Hematopoietic multipotent progenitor cell treated with erythropoietin and hydrocortisone succinate and interleukin-3 and kit ligand, for 6 days (in vitro differentiated cells): ENCODE results near the gene IFNL3.
A peak's percentile ranks its signal among the peaks of the same experiment; 100 is the strongest.
"Not testable (repeated sequence)": the region's sequence is repeated elsewhere in the genome, so short reads cannot be mapped to it uniquely, and the experiment has no call there.

ENCODE experiments used
- DNase-seq: peaks from one replicate; pipeline ENCODE4 v3.0.0-alpha.2; 2015

The IFNL3 gene

DNA sequence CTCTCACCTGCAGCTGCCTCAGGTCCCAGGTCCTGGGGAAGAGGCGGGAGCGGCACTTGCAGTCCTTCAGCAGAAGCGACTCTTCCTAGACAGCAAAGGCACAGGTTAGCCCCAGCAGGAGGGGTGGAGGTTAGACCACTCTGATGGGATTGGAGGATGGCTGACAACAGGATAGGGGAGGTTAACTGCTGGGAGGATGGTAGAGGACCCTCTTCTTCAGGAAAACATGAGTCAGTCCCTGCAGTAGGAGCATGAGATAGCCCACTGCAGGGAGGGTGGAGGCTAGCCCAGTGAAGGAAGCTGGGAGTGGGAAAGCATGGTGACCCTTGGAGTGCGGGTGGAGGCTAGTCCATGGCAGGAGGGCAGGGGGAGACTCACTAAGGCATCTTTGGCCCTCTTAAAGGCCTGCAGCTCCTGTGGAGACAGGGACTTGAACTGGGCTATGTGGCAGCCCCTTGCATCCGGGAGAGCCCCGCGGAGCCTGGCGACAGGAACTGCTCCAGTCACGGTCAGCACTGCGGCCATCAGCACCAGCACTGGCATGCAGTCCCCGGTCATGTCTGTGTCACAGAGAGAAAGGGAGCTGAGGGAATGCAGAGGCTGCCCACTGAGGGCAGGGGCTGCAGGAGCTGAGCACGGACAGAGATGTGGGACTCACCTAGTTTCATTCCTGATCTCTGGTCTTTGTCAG, at the start of gene IFNL3:
Gene IFNL3 (minus strand): TSS at position 597 of the 691 bp plus-strand sequence. CDS start 39 bp downstream, at position 558.
- DNase-seq: not testable (repeated sequence)

DNA sequence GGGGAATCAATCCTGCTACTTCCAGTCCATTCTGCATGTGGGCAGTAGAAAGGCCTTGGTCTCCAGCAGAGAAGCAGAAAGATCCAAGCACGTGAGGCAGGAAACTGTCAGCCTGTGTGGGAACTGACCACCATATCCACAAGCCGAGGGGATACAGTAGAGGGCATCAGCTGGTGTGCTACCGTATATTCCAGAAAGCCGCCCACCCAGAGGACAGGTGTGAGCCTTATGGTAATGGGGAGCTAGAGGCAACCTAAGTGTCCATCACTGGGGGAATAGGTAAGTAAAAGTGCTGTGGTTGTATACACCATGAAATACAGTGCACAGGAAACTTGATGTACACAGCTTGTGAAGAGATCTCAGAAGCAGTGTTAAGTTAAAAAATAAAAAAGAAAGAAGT, 48.6 kb upstream of the IFNL3 start:
- DNase-seq: no peak

DNA sequence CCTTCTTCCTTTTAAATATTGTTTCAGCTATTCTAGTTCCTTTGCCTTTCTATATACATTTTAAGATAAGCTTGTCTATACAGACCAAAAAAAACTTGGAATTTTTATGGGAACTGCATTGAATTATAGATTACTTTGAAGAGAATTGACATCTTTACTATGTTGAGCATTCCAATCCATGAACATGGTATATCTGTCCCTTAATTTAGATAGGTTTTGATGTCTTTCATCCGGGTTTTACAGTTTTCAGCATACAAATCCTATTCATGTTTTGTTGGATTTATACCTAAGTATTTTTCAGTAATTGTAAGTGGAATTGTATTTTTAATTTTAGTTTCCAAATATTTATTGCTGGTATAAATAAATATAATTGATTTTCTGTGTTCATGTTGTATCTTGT, 39.2 kb upstream of the IFNL3 start:
- DNase-seq: no peak

DNA sequence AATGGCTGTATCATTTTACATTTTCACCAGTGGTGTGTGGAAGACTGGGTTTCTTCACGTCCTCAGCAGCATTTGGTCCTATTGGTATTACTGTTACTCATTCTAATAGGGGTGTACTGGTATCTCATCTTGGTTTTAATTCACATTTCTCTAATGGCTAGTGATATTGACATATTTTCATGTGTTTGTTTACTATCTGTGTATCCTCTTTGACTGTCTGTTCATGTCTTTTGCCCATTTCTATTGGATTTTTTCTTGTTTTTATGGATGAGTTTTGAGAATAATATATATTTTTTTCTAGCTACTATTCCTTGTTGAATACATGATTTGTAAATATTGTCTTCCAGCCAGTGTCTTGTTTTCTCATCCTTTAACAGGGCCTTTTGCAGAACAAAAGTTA, 37.2 kb upstream of the IFNL3 start:
- DNase-seq: no peak

GRCh38 chr19:39277598-39277997, 32.8 kb upstream of the IFNL3 start:
- no peak for DNase-seq

- DNase-seq: no peak
Observed at GRCh38 chr19:39276740-39277139, 31.9 kb upstream of the IFNL3 start.

DNA sequence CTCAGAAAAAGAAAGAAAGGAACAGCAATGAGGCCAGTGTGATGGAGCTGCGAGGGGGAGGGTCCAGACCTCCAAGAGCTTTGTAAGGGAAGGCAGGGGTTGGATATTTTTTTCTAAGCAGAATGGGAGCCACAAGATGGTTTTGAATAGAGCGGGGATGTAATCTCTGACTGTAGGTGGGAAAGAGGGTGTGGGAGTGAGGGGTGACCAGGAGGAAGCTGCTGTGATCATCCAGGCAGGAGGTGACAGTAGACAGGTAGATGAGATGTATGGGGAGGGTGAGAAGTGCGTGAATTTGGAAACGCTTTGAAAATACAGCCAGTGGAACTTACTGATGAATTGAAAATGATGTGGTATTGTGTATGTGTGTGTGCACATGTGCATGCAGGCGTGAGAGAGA, 30.8 kb upstream of the IFNL3 start:
- no peak for DNase-seq

DNA sequence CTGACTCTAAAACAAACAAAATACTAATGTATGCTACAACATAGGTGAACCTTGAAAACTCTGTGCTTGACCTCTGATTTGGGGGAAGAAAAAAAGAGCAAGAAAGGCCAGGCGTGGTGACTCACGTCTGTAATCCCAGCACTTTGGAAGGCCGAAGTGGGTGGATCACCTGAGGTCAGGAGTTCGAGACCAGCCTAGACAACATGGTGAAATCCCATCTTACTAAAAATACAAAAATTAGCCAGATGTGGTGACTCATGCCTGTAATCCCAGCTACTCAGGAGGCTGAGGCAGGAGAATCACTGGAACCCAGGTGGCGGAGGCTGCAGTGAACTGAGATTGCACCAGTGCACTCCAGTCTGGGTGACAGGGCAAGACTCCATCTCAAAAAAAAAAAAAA, 29.1 kb upstream of the IFNL3 start:
- not testable (repeated sequence) for DNase-seq

GRCh38 chr19:39270036-39270871, 25.4 kb upstream of the IFNL3 start:
- no peak for DNase-seq

DNA sequence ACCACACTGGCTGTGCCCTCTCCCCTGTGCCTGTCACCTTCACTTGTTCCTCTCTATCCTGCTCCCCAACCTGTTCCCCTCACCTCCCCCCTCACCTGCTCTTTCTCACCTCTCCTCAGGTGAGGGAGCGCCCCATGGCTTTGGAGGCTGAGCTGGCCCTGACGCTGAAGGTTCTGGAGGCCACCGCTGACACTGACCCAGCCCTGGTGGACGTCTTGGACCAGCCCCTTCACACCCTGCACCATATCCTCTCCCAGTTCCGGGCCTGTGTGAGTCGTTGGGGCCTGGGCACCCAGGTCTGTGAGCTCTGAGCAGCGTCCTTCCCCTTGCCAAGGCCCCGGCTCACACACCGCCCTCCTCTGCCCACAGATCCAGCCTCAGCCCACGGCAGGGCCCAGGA, 24.6 kb upstream of the IFNL3 start:
- not testable (repeated sequence) for DNase-seq

- DNase-seq: not testable (repeated sequence)
Observed at GRCh38 chr19:39268531-39269223, 23.9 kb upstream of the IFNL3 start.

- not testable (repeated sequence) for DNase-seq
Observed at GRCh38 chr19:39268085-39268484, 23.3 kb upstream of the IFNL3 start, which contains the start of gene IFNL2. TSS of gene IFNL2 (plus strand) at chr19:39268396. CDS start at chr19:39268569, 173 bp downstream.

DNA sequence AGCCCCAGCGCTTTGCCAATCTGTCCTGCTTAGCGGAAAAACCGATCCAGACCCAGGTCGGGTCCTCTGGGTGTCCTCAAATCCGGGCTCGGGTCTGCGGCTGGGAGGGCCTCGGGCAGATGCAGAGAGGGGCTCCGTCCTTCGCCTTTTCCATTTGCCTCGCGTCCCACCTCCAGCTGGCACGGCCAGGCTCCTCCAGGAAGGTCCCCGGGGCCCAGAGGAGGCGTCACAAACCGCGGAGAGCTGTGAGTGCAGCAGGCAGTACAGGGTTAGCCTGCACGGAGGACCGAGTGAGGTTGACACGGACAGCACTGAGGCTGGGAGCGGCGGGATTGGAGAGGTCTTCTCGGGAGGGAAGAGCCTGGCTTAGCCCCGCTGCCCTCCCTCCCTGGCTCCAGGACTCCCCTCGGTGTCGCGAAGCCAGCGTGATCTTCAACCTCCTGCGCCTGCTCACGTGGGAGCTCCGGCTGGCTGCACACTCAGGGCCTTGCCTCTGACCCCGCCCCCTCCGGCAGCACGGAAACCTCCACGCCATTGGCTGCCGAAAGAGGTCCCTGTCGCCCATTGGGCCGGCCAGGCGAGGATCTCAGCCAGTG, 20.6 kb upstream of the IFNL3 start:
- DNase-seq: no peak

- DNase-seq: no peak
Observed at GRCh38 chr19:39264306-39265290, 19.8 kb upstream of the IFNL3 start.

DNA sequence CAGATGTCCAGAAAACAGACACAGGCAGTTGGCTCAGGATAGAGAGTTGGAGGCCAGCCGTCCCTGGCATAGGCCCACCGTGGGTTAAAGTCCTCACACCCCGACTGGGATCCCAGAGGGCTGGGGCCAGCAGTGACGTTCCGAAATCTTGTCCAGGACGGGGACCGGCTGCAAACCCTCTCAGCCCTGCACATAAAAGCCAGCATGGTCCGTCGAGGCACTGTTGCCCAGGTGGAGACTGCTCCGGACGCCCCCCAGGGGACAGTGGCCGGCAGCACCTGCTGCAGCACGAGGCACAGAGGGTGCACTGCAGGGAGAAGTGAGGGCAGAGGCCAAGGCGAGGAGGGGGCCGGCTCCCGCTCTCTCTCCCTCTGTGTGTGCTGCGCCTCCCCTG, 19.1 kb upstream of the IFNL3 start:
- DNase-seq: no peak

DNA sequence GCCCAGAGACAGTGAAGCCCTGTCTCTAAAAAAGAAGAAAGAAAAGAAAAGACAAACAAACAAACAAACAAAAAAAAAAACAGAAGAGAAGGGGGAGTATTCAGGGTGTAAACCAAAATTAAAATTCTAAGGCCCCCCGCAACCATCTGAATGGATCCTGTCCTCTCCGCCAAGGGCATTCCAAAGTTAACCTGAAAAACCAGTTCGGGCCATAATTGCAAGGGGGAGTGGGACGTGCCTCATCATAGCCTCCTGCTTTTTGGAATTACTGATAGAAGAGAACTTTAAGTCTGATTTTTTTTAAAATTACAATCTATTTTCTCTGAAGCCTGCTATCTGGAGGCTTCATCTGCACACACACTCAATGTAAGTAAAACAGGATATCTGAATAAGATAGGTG, 17.7 kb upstream of the IFNL3 start:
- no peak for DNase-seq

DNA sequence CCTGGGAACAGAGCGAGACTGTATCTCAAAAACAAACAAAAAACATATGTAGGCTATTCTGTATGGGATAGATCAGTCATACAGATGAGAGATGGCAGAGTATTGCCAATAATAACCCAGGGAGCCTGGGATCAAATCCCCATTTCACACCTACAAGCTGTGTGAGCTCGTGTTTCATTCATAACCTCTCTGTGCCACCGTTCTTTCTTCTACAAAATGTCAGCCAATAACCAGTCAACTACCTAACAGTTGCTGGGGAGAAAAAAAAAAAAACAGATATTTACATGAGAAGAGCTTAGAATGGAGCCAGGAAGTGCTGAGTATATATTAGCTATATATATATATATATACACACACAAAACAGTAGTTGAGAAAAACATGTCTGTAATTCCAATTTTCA, 16.9 kb upstream of the IFNL3 start:
- no peak for DNase-seq

DNA sequence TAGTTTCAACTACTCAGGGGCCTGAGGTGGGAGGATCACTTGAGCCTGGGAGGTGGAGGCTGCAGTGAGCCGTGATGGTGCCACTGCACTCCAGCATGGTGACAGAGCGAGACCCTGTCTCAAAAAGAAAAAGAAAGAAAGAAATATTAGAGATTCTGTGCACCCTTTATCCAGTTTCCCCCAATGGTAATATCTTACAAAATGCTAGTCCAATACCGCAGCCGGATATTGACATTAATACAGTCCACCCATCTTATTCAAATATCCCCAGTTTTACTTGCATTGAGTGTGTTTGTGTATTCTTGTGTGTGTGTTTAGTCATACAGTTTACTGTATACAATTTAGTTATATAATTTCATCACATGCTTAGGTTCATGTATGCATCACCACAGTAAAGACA, 12.4 kb upstream of the IFNL3 start:
- no peak for DNase-seq

DNA sequence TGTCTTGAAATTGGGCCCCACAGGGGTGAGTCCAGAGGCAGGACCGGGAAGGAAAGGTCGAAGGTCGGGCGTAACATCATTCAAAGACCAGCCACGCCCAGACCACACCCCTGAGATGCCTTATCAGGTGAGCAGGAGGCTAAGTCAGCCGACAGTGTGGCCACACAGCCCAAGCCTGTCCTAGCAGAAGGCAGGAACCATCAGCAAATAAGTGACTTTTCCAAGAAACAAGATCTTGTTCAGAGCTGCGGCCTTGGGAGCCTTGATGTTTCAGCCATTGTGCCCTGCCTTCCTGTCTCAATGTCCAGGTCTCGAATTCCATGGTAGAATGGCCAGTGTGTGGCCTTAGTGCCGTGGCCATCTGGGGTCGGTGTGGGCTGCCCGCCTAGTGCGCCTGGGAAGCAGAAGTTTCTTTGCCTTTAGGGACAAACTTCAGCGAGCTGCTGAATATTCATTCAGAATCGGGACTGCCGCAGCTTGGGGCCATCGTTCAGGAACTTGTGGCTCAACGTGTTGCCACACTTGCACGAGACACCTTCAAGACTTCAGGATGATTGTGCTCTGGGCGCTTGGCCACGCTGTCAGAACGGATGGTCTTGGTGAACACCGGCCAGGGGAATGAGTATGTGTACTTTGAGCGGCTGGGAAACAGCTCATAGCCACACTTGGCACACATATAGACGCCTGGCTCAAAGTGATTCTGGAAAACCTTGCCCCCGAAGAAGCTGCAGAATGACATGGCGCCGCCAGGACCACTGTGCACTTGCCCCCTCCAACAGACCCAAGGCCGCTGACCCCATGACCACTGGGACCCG, 9.9 kb upstream of the IFNL3 start:
- DNase-seq: peak; percentile 70

GRCh38 chr19:39253374-39254149, 8.8 kb upstream of the IFNL3 start:
- DNase-seq: no peak
